ENCODE data around the gene C1orf174. TPM values are rescaled to one million over a fixed set of nuclear protein-coding genes. Genes with fewer than 3 reads are reported as not detected.

The C1orf174 gene
- total RNA-seq, 1 experiment from 2014 or later = 41.2 TPM

GRCh38 chr1:3894626-3895278 is 5.3 kb downstream of the C1orf174 start:
- CTCF ChIA-PET = no interaction called here
- Histone ChIP-seq H3K9me3 (ENCODE audit: control insufficient read depth, insufficient read depth, low read depth, low read length) (no peaks in the 10 kb centered on the region; the same call in 1 of the 2 replicates), H3K4me1 (ENCODE audit: control insufficient read depth, insufficient read depth, low read length) (no peaks in the 10 kb centered on the region), H3K27me3 (ENCODE audit: control insufficient read depth, insufficient read depth, low read length) (no peaks in the 10 kb centered on the region), H3K27ac (ENCODE audit: low read length) (no peak overlapping the region), H3K36me3 (ENCODE audit: control insufficient read depth, insufficient read depth, low read length) (peaks cover 12% of the 10 kb centered on the region; the same call in 1 of the 2 replicates), H3K4me3 (ENCODE audit: low read depth in 2 of 2, low read length in 2 of 2) (no peak overlapping the region)
- POLR2A ChIA-PET = interaction anchor here (0.6 kb wide), 1 partner anchor 1897 kb away, joined by 4 read pairs; no protein-coding TSS in a partner anchor
- no peak for ATAC-seq
- TF ChIP-seq TCF7L2 (IDR thresholded peaks at IDR 0.05; ENCODE audit: low read depth, low read length) (no peak), REST (IDR thresholded peaks at IDR 0.05; ENCODE audit: insufficient read depth in 1 of 2, low read depth in 2 of 2, low read length in 1 of 2) (no peak), SIN3A (IDR thresholded peaks at IDR 0.05; ENCODE audit: borderline replicate concordance, insufficient read depth, low read depth, low read length) (no peak), CTCF (IDR thresholded peaks at IDR 0.05) (no peak), POLR2AphosphoS5 (IDR thresholded peaks at IDR 0.05; ENCODE audit: low read depth, low read length) (no peak)
- intact Hi-C loops (cut with micrococcal nuclease; ENCODE audit: unreplicated experiment) (no loop called here), in situ Hi-C loops (cut with HindIII; ENCODE audit: low pct_unique_long_range_greater_than_20kb, low sequenced_read_pairs) (no loop called here)
- no peak for DNase-seq (ENCODE audit: low read depth, low spot score)
- BruUV-seq (replicated peaks) = no TSS peak

- Histone ChIP-seq H3K4me3 (ENCODE audit: low read depth in 2 of 2, low read length in 2 of 2) (no peak overlapping the region), H3K36me3 (ENCODE audit: control insufficient read depth, insufficient read depth, low read length) (peaks cover 12% of the 10 kb centered on the region; the same call in 1 of the 2 replicates), H3K4me1 (ENCODE audit: control insufficient read depth, insufficient read depth, low read length) (no peaks in the 10 kb centered on the region), H3K9me3 (ENCODE audit: control insufficient read depth, insufficient read depth, low read depth, low read length) (no peaks in the 10 kb centered on the region), H3K27ac (ENCODE audit: low read length) (no peak overlapping the region), H3K27me3 (ENCODE audit: control insufficient read depth, insufficient read depth, low read length) (no peaks in the 10 kb centered on the region)
- no peak for TF ChIP-seq TCF7L2 (IDR thresholded peaks at IDR 0.05; ENCODE audit: low read depth, low read length)
- no peak for TF ChIP-seq CTCF (IDR thresholded peaks at IDR 0.05)
- no peak for TF ChIP-seq SIN3A (IDR thresholded peaks at IDR 0.05; ENCODE audit: borderline replicate concordance, insufficient read depth, low read depth, low read length)
- no peak for TF ChIP-seq POLR2AphosphoS5 (IDR thresholded peaks at IDR 0.05; ENCODE audit: low read depth, low read length)
- no peak for TF ChIP-seq REST (IDR thresholded peaks at IDR 0.05; ENCODE audit: insufficient read depth in 1 of 2, low read depth in 2 of 2, low read length in 1 of 2)
- intact Hi-C loops (cut with micrococcal nuclease; ENCODE audit: unreplicated experiment) = no loop called here
- BruUV-seq (replicated peaks) = no TSS peak
- in situ Hi-C loops (cut with HindIII; ENCODE audit: low pct_unique_long_range_greater_than_20kb, low sequenced_read_pairs) = no loop called here
- ATAC-seq (no peak), DNase-seq (ENCODE audit: low read depth, low spot score) (no peak)
- ChIA-PET POLR2A (interaction anchor here (0.6 kb wide), 1 partner anchor 70 kb away, joined by 3 read pairs; no protein-coding TSS in a partner anchor), CTCF (no interaction called here)
Observed at GRCh38 chr1:3893190-3893589, 6.9 kb downstream of the C1orf174 start.

Measured in Panc1 (cell line).